ENCODE measurements around the gene PTPRM. TPM values are rescaled to one million over a fixed set of nuclear protein-coding genes. Genes with fewer than 3 reads are reported as not detected.

PTPRM gene
- total and polyA plus RNA-seq, 2 of the 8 experiments (the other 6 are each of a cell fraction or from before 2014, with no cell fraction given): 4.1 to 7.0 TPM

- Histone ChIP-seq H2AK5ac (ENCODE audit: low read depth, low read length) (no peak overlapping the region), H3K79me1 (ENCODE audit: low read depth, low read length) (no peaks in the 10 kb centered on the region), H2BK20ac (ENCODE audit: low read length) (no peak overlapping the region), H3K27me3 (replicated peaks in 1 of 4; ENCODE audit: control insufficient read depth in 3 of 4, extremely low read depth in 1 of 4, insufficient read depth in 3 of 4, low read length in 3 of 4) (no peaks in the 10 kb centered on the region), H3K4ac (replicated peaks; ENCODE audit: insufficient read length, low read depth, low read length) (no peak overlapping the region), H3K27ac (ENCODE audit: low read depth, low read length) (no peak overlapping the region), H4K8ac (ENCODE audit: extremely low read depth, insufficient read depth, low read length) (no peak overlapping the region), H2BK120ac (replicated peaks; ENCODE audit: low read depth, low read length) (no peak overlapping the region), H3K18ac (ENCODE audit: extremely low read depth, low read length) (no peak overlapping the region), H3K4me3 (ENCODE audit: extremely low read depth in 1 of 4, insufficient read depth in 2 of 4, low read depth in 3 of 4, low read length in 4 of 4) (no peak overlapping the region), H2AFZ (ENCODE audit: low read length) (no peak overlapping the region), H2BK12ac (ENCODE audit: low read depth, low read length) (no peak overlapping the region), H3K79me2 (ENCODE audit: control insufficient read depth in 1 of 2, insufficient read depth in 2 of 2, low read length in 2 of 2) (no peaks in the 10 kb centered on the region), H3K23ac (ENCODE audit: insufficient read length) (no peak overlapping the region), H3K9ac (replicated peaks in 1 of 4; ENCODE audit: extremely low read depth in 1 of 4, low read depth in 3 of 4, low read length in 3 of 4) (no peak overlapping the region), H2BK5ac (ENCODE audit: low read depth, low read length) (no peak overlapping the region), H4K91ac (replicated peaks; ENCODE audit: insufficient read length, low read length) (no peak overlapping the region), H4K5ac (ENCODE audit: insufficient read length, low read depth, low read length) (no peak overlapping the region), H3K36me3 (ENCODE audit: control insufficient read depth in 2 of 4, insufficient read depth in 4 of 4, low read length in 3 of 4) (no peaks in the 10 kb centered on the region), H2BK15ac (ENCODE audit: low read length) (no peak overlapping the region), H3K23me2 (ENCODE audit: low read depth, low read length) (no peaks in the 10 kb centered on the region), H3K9me3 (ENCODE audit: insufficient read depth in 2 of 2, low read depth in 1 of 2, low read length in 1 of 2) (no peaks in the 10 kb centered on the region), H3K14ac (ENCODE audit: insufficient read length) (no peak overlapping the region), H3K56ac (replicated peaks; ENCODE audit: insufficient read length, low read depth, low read length) (no peak overlapping the region), H3K4me1 (replicated peaks in 1 of 4; ENCODE audit: control insufficient read depth in 3 of 4, insufficient read depth in 4 of 4, low read length in 3 of 4) (no peaks in the 10 kb centered on the region), H4K20me1 (replicated peaks in 1 of 2; ENCODE audit: control insufficient read depth in 1 of 2, insufficient read depth in 2 of 2, low read length in 2 of 2) (no peaks in the 10 kb centered on the region), H3K4me2 (ENCODE audit: insufficient read depth in 1 of 2, low read depth in 2 of 2, low read length in 2 of 2) (no peak overlapping the region)
- CTCF ChIA-PET (ENCODE audit: partially characterized antibody): interaction anchor here (1.5 kb wide), 1 partner anchor 20 kb away, joined by 3 read pairs; no protein-coding TSS in a partner anchor
- WGBS, 2 experiments (ENCODE audit: extremely low coverage in 1 of 2, insufficient coverage in 1 of 2, insufficient read length in 1 of 2, insufficient replicate concordance in 2 of 2, low coverage in 1 of 2, low lambda C conversion rate in 2 of 2, missing lambda C conversion rate in 1 of 2): 98% methylated on average over 3 of the region's 6 CpGs; no CpG with 5 or more reads in 1 of the 2 experiments
- DNase-seq (ENCODE audit: low read depth in 1 of 2, low spot score in 2 of 2) (no peak), FAIRE-seq (no peak)
- POLR2A ChIA-PET (ENCODE audit: partially characterized antibody): no interaction called here
- no peak for TF ChIP-seq BRCA1 (IDR thresholded peaks at IDR 0.05; ENCODE audit: low read depth, low read length)
- no peak for TF ChIP-seq RFX5 (IDR thresholded peaks at IDR 0.05; ENCODE audit: borderline replicate concordance, low read depth, low read length)
- no peak for TF ChIP-seq RAD21 (IDR thresholded peaks at IDR 0.05 in 1 of 2, conservative IDR thresholded peaks at IDR 0.05 in 1 of 2; ENCODE audit: low read depth in 2 of 2, low read length in 2 of 2)
- TF ChIP-seq SAP30 (IDR thresholded peaks at IDR 0.05; ENCODE audit: insufficient read depth, insufficient replicate concordance, low read length): no peak
- TF ChIP-seq POLR2A (IDR thresholded peaks at IDR 0.05; ENCODE audit: control extremely low read depth in 1 of 2, low read depth in 2 of 2, low read length in 2 of 2): no peak
- no peak for TF ChIP-seq SP4 (IDR thresholded peaks at IDR 0.05; ENCODE audit: low read length)
- TF ChIP-seq SIN3A (conservative IDR thresholded peaks at IDR 0.05 in 1 of 2, IDR thresholded peaks at IDR 0.05 in 1 of 2; ENCODE audit: low read depth in 1 of 2, low read length in 2 of 2): no peak
- no peak for TF ChIP-seq USF2 (IDR thresholded peaks at IDR 0.05; ENCODE audit: low read length)
- no peak for TF ChIP-seq RXRA (IDR thresholded peaks at IDR 0.05; ENCODE audit: insufficient read depth, low read depth, low read length)
- TF ChIP-seq GABPA (IDR thresholded peaks at IDR 0.05; ENCODE audit: borderline replicate concordance, insufficient read depth, low read length): no peak
- no peak for TF ChIP-seq PHF8 (conservative IDR thresholded peaks at IDR 0.05; ENCODE audit: low read depth, low read length)
- TF ChIP-seq POU5F1 (IDR thresholded peaks at IDR 0.05; ENCODE audit: low read depth, low read length): no peak
- TF ChIP-seq MAX (IDR thresholded peaks at IDR 0.05): no peak
Observed at GRCh38 chr18:8151181-8151580, 584.1 kb downstream of the PTPRM start.
